Omental fat pad (tissue), 4 donors: ENCODE measurements around the gene BPIFB2. TPM values are rescaled to one million over a fixed set of nuclear protein-coding genes. Genes with fewer than 3 reads are reported as not detected.

Source experiments
- ATAC-seq: fragments of 150-250 bp; one replicate; pipeline ENCODE4 v1.9.1; 2016; ENCODE audit warnings: mild to moderate bottlenecking, moderate library complexity; ENCODE audit not compliant: low FRiP score
- DNase-seq: peaks from one replicate; pipeline ENCODE4 v3.0.0-alpha.2; 2019; ENCODE audit warnings: low spot score
- CTCF ChIP-seq, 3 donors: fragments of 450-650 bp; IDR thresholded peaks; one replicate each; pipeline ENCODE4 v1.5.1; 2016 to 2017; ENCODE audit warnings: antibody characterized with exemption in 3 of 3, mild to moderate bottlenecking in 3 of 3, moderate library complexity in 2 of 3
- total RNA-seq, 4 donors: library from RNA; depleted of rRNA; stranded (reverse); fragments of >200 nt; gene quantifications; one replicate each; pipeline ENCODE4 v1.1.0, GENCODE V29; 2016

Gene BPIFB2
- total RNA-seq, 4 donors from 2014 or later = not detected

- DNase-seq (no peak), ATAC-seq (no peak)
- TF ChIP-seq CTCF (IDR thresholded peaks at IDR 0.05) = no peak
Measured at GRCh38 chr20:32978009-32978335, 29.5 kb upstream of the BPIFB2 start.

- no peak for TF ChIP-seq CTCF (IDR thresholded peaks at IDR 0.05)
- ATAC-seq = no peak
- no peak for DNase-seq
Measured at GRCh38 chr20:32979201-32979998, 28.1 kb upstream of the BPIFB2 start.

GRCh38 chr20:32980131-32980941 lies 27.2 kb upstream of the BPIFB2 start:
- no peak for TF ChIP-seq CTCF (IDR thresholded peaks at IDR 0.05)
- no peak for ATAC-seq
- no peak for DNase-seq

GRCh38 chr20:32980990-32981389 lies 26.5 kb upstream of the BPIFB2 start:
- no peak for TF ChIP-seq CTCF (IDR thresholded peaks at IDR 0.05)

GRCh38 chr20:32982617-32983458 lies 24.7 kb upstream of the BPIFB2 start:
- TF ChIP-seq CTCF (IDR thresholded peaks at IDR 0.05) = no peak
- ATAC-seq = no peak
- no peak for DNase-seq

More at GRCh38 chr20:32980990-32981389, 26.5 kb upstream of the BPIFB2 start:
- no peak for DNase-seq
- no peak for ATAC-seq

GRCh38 chr20:32983459-32984112 lies 23.9 kb upstream of the BPIFB2 start:
- no peak for ATAC-seq
- no peak for TF ChIP-seq CTCF (IDR thresholded peaks at IDR 0.05)
- DNase-seq = no peak
